GM21619 (cell line): ENCODE data around the gene MACF1.
"Not testable (repeated sequence)": the region's sequence is repeated elsewhere in the genome, so short reads cannot be mapped to it uniquely, and the experiment has no call there.

Source experiments
- ATAC-seq: cut with Tn5 transposase; IDR thresholded peaks from one replicate; pipeline ENCODE4 v1.9.1; 2021; ENCODE audit not compliant: unreplicated experiment

MACF1 gene

GRCh38 chr1:39177706-39178105 is 26.8 kb upstream of the MACF1 start:
- ATAC-seq, result no peak

GRCh38 chr1:39178541-39179431 is 25.7 kb upstream of the MACF1 start:
- ATAC-seq, result no peak

- ATAC-seq, result no peak
Observed at GRCh38 chr1:39181311-39181710, 23.2 kb upstream of the MACF1 start.

GRCh38 chr1:39182804-39183203 is 21.7 kb upstream of the MACF1 start:
- ATAC-seq, result no peak

- peak; percentile 51 for ATAC-seq
Observed at GRCh38 chr1:39183503-39184353, 20.8 kb upstream of the MACF1 start.

GRCh38 chr1:39184354-39184818 is 20.1 kb upstream of the MACF1 start:
- no peak for ATAC-seq

GRCh38 chr1:39187275-39188046 is 17.0 kb upstream of the MACF1 start:
- ATAC-seq, result no peak

GRCh38 chr1:39189592-39190041 is 14.9 kb upstream of the MACF1 start:
- ATAC-seq, result no peak

GRCh38 chr1:39190096-39190495 is 14.4 kb upstream of the MACF1 start:
- ATAC-seq, result no peak

- no peak for ATAC-seq
Observed at GRCh38 chr1:39194398-39195051, 10.0 kb upstream of the MACF1 start.

- ATAC-seq, result no peak
Observed at GRCh38 chr1:39195166-39196111, 9.1 kb upstream of the MACF1 start.

- ATAC-seq, result peak; percentile 47
Observed at GRCh38 chr1:39196244-39197215, 8.0 kb upstream of the MACF1 start.

GRCh38 chr1:39199593-39199992 is 4.9 kb upstream of the MACF1 start:
- ATAC-seq, result no peak

- no peak for ATAC-seq
Observed at GRCh38 chr1:39205102-39205780, 746 bp downstream of the MACF1 start.

GRCh38 chr1:39205781-39206464 is 1.4 kb downstream of the MACF1 start:
- no peak for ATAC-seq

- not testable (repeated sequence) for ATAC-seq
Observed at GRCh38 chr1:39208360-39208759, 3.9 kb downstream of the MACF1 start.

GRCh38 chr1:39210649-39211048 is 6.2 kb downstream of the MACF1 start:
- no peak for ATAC-seq
